NCI-H2029 treated with DMSO at 0.1 percent for 48 hours (cell line): ENCODE data around the gene PDE6D.
"Not testable (repeated sequence)": the region's sequence is repeated elsewhere in the genome, so short reads cannot be mapped to it uniquely, and the experiment has no call there.

ENCODE experiments used
- DNase-seq: peaks from one replicate; lab custom pipeline; 2025; lab: John Stamatoyannopoulos, UW

PDE6D gene

DNA sequence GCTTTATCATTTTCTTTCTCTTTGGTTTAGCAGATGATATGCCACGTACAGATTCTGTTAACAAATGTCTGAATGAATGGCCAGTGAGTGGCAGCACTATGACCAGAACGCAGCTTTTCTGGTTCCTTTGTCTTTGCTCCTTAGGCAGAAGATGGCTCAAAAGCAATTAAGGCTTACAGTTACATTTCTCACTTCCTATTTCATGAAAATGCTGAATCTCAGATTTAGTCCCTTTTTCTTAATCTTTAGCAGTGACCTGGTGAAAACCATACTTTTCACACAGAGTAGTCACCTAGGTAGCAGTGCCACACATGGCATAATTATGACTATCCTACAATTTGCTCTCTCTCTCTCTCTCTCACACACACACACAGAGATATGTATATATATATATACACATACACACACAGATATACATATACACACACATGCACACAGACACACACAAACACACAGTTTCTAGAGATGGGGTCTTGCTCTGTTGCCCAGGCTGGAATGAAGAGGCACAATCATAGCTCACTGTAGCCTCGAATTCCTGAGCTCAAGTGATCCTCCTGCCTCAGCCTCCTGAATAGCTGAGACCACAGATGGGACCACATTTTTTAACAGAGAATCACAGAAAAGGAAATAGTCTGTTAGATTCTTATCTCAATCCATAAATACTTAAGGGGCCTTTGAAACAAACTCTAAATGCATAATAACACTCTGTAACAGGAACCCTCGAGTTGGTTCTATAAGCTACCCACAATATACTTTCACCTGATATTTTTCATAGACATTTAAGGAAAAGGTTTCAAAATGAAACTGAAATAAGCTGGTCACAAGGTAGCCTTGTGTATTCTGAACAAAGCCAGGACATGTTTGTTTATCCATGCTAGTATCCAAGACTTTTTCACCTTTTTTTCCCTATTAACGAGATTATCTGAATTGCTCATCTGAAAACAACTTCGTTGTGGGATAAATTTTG is 11.6 kb downstream of the PDE6D start:
- no peak for DNase-seq

DNA sequence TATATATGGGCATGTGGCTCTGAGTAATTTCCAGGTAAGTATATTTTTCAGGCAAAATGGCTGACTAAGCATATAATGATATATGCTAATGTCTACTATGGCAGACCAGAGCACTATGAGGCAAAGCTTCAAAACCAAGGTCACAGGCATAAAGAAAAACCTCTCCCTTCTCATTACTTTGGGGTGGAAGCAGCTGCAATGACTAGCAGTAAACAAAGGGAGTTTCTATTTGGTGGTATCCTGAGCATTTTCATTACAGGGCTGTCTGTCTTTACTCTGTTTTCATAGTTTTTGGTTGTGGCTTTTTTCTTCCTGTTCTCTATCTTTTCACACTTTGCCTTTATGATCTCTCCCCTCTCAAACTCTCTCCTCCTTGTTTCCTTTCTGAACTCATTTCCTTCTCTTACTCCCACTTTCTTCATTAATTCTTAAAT is 15.6 kb downstream of the PDE6D start:
- no peak for DNase-seq

- DNase-seq = no peak
These were observed 16.3 kb downstream of the PDE6D start for GRCh38 chr2:231764760-231765159.

- DNase-seq = no peak
These were observed 17.0 kb downstream of the PDE6D start for GRCh38 chr2:231764124-231764523.

DNA sequence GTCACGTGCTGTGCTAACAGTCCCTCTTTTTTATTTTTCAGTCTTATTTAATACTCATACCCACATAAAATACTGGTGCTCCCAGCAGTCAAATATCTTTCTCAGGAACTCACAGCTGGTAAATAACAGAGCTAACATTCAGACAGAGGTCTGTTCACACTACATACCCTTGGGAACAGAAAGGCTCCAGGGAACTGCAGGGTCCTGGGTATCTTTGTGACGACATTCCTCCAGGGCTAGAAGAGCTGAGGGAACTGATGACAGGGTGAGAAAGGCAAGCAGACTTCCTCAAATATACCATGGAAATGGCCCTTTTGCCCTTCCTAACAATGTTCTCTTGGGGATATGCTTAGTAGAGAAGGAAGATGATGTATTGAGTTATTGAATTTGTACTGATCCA is 19.3 kb downstream of the PDE6D start:
- DNase-seq = no peak

DNA sequence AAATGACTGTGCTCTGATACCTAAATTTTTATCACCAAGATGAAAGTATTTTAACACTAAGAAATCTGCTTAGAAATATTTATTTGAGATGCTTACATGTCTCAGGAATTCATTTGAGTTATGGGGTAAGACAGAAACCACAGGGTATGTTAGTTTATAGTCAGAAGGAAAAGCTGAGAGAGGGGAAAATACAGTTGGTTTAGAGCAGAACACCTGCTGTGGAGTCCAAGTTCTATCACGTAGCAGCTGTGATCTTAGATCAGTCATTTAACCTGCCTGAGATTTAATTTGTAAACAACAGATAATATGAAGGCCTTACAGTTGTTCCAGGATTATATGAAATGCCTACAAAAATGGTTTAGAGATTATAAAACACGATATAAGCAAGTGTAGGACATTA is 29.0 kb downstream of the PDE6D start:
- DNase-seq = no peak

DNA sequence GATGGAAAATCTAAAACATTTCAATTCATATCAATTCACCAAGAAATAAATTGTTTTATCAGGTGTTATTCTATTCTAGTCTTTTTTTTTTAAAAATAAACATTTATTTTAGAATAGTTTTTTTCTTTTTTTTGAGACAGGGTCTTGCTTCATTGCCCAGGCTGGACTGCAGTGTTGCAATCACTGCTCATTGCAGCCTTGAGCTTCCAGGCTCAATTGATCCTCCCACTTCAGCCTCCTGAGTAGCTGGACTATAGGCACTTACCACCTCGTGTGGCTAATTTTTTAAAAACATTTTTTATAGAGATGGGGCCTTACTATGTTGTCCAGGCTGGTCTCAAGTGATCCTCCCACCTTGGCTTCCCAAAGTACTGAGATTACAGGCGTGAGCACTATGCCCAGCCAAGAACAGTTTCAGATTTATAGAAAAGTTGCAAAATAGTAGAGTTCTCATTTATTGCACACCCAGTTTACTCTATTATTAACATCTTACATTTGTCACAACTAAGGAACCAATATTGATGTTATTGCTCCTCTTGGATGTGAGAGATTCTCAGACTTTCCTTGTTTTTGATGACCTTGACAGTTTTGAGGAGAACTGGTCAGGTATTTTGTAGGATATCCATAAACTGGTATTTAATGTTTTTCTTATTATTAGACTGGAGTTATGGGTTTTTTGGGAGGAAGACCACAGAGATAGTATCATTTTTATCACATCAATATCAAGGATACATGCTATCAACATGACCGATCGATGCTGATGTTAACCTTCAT is 29.9 kb downstream of the PDE6D start:
- no peak for DNase-seq

- DNase-seq = not testable (repeated sequence)
These were observed 32.1 kb downstream of the PDE6D start for GRCh38 chr2:231749016-231749415.

GRCh38 chr2:231748153-231748896 is 32.8 kb downstream of the PDE6D start:
- not testable (repeated sequence) for DNase-seq

DNA sequence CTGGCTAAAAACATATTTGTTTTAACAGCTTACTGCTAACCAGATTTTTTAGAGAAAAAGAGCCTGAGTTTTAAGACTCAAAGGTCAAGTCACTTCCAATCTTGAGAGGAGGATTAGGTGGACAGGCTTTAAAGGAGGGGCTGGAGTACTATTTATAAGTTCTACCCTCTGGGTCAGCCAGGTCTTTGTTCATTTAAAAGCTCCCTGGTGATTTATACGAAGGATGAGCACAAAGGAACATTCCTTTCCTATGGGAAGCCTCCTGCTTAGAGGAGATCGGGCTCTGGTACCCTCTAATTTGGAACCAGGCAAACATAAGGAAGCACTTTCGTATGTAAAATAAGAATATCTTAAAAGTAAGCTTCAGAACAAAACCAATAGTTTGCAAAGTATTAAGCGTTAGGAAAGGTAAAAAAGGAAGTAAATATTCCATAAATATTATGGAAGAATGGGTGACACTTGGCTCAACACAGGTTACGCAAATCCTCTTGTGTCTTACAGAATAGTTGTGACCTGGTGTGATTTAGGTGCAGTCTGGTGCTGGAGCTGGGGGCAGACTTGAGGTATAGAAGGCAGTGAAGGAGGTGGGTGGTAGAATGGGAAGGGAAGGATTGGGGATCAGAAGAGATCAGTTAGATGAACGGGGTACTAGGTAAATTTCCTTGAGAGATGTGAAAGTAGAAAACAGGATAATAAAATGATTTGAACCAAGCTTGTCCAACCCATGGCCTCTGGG is 35.6 kb downstream of the PDE6D start:
- no peak for DNase-seq

DNA sequence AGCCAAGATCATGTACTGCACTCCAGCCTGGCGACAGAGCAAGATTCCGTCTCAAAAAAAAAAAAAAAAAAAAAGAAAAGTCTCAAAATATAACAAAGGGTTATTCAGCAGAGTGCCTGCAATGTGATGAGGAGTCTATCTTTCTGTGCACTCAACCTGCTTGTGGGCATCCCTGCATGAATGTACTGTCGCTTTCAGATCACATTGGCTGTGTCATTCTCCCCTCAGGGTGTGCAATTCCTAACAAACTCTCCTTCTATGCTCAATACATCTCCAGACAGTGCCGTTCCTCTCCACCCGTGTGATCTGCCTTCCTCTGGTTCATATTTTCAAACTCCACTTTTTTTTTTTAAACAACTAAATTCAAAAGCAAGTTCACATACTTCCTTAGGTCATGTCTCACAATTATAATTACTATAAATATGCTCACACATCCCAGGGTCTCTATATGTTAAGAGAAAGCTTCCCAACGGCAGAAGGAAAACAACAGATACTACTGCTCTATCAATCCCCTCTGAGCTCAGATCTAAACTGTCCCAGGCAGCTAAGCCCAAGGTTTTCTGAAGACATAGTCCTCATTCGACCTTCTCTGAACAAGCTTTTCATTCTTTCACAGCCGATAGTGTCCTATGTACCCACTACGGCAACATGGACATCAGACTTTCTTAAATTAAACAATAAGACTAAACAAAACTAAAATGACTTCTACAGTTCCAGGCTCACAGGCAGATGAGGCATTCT is 37.5 kb downstream of the PDE6D start:
- no peak for DNase-seq

DNA sequence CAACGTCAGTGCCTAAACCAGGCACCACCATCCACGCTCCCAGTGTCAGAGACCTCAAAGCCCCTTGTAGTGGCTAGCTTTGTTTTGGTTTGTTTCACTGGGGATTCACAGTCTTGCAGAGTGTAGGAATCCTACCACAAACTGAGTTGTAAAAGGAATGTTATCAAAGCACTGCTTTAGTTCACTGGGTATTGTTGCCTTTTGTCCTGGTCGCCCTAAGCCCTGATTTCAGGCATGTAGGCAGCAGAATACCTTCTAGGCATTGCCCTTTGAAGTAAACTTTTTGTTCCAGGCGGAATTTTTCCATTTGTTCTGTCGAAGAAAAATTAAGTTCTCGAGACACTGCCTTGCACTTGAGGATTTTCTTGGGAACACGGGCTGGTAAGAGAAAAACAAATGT is 43.3 kb downstream of the PDE6D start:
- DNase-seq = no peak

DNA sequence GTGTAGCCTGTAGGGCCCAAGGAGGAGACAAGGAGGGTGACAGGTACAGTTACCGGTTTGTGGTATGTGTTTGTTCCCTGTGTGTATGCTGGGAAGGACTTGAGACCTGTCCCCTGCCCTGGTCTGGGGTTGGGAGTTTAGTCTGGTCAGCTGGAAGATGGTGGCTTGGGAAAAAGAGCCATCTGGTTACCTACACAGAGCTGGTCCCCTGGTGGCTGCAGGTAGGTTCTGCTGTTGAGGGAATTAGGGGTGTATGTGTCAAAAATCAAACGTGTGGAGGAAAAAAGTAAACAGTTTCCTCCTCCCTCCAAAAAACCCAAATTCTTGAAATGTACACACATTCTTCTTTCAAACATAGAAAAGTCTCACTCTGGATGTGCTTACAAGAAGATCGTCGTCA is 48.5 kb downstream of the PDE6D start:
- DNase-seq = no peak

DNA sequence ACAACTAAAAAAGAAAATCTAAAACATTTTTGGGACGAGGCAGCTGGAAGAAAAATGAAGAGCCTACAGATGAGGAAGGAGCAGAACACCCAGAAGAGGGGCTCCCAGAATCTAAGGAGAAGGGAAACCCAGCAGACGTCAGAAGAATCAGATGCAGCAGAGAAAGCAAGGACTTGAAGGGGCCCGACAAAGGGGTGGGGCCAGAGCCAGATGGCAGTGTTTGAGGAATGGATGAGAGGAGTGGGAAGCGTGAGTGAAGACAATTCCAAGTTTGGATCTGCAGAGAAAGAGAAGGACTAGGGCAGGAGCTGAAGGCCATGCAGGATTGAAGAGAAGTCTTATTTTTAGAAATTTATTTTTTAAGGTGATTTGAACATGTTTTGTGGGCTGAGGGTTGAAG is 53.5 kb downstream of the PDE6D start:
- DNase-seq = no peak

DNA sequence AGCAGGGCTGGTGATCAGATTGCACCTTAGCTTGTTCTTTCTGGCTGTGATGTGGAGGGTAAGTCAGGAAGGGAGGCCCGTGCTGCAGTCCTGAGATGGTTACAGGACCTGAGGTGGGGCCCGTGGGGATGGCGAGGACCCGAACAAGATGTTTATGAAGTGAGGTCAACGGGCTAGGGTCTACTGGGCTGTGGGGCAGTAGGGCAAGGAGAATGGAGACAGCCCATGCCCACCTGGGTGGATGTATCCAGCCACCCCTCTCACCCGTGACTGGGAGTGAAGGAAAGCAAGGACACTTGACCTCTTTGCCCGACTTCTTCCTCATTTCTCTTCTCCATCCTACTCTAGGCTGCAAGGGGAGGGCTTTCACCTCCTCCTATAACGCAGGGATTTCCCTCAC is 54.8 kb downstream of the PDE6D start:
- no peak for DNase-seq

DNA sequence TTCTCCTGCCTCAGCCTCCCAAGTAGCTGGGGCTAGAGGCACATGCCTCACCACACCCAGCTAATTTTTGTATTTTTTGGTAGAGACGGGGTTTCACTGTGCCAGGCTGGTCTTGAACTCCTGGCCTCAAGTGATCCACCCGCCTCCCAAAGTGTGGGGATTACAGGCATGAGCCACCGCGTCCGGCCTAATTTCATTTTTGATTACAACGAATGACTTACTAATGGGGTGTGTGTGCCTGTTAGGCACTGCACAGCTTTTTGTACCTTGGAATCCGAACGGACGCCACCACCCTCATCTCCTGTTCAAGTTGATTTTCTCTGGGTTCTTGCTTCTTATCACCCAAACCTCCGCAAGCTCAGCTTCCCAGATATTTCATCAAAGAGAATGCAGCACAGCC is 55.6 kb downstream of the PDE6D start:
- no peak for DNase-seq

- no peak for DNase-seq
These were observed 58.3 kb downstream of the PDE6D start for GRCh38 chr2:231722721-231723307.

DNA sequence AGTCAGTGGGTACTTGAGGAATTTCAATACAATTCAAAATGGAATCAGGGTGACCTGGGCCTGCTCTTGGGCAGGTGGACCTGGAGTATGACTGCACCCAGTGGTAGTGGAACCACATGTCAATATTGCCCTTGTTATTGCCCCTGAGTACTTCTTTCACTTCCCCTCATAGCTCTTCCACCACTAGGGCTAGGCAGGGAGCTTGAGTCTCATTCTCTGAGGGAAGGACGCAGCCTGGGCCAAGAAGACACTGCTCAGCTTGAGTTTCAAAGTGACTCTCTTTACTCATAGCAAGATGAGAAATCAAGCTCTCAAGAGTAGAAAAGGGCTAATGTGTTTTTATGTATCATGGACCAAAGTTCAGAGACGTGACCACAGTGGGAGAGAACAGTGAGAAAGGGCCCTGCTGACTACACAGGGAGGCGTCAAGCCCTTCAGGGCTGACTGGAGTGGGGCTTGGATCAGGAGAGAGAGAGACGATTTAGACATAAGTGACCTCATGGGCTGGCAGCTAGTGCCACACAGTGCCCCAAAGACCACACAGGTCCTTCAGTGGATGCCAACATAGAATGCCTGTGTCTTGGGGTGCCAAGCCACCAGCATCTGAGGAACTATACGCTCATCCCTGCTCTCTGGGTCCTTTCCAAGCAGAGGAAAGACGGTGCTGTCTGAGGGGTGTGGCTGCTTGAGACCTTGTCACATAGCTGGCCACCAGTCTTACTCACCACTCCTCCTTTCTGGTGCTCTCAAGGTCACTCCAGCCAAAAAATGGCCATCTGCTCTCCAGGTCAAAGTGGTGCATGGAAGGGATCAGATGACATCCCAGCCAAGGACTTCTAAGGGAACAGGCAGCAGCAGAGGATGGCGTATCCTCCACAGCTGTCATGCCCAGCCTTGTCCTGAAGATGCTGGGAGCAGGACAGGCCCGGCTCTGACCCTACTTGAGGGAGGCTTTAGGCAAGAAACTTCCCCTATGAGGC is 59.8 kb downstream of the PDE6D start:
- no peak for DNase-seq

- no peak for DNase-seq
These were observed 60.6 kb downstream of the PDE6D start for GRCh38 chr2:231720292-231720986.
